Upper lobe of left lung (tissue), 4 donors: ENCODE measurements around the gene ACTL6A.

Source experiments
- CTCF ChIP-seq, 6 experiments: fragments of 450-650 bp in 4 of 6; fragments of 200-600 bp in 2 of 6; sonication (generic) in 2 of 6; IDR thresholded peaks; one replicate each; pipeline ENCODE4 v1.5.1; 2016 to 2019; ENCODE audit warnings: antibody characterized with exemption in 6 of 6
- EP300 ChIP-seq, 4 donors: sonication (generic); formaldehyde crosslinking; IDR thresholded peaks; one replicate each; pipeline ENCODE4 v1.5.1; 2017; ENCODE audit warnings: antibody characterized with exemption in 4 of 4, control low read depth in 2 of 4
- POLR2AphosphoS5 ChIP-seq, 2 donors: sonication (generic); formaldehyde crosslinking; IDR thresholded peaks; one replicate each; pipeline ENCODE4 v1.5.1; 2017; ENCODE audit warnings: antibody characterized with exemption in 2 of 2

- peak; percentile 50 to 83 (median 74) for TF ChIP-seq CTCF (IDR thresholded peaks at IDR 0.05)
- no peak for TF ChIP-seq EP300 (IDR thresholded peaks at IDR 0.05)
- TF ChIP-seq POLR2AphosphoS5 (IDR thresholded peaks at IDR 0.05) = no peak
These were observed 3.9 kb upstream of the ACTL6A start for GRCh38 chr3:179558742-179559364.
